Raji (cell line): ENCODE results near the gene METRN.

Source experiments
- POLR2A ChIP-seq: IDR thresholded peaks from 2 replicates; pipeline ENCODE4 v1.6.1; 2011; ENCODE audit warnings: low read depth, low read length, control low read depth; ENCODE audit not compliant: insufficient read depth

METRN gene

DNA sequence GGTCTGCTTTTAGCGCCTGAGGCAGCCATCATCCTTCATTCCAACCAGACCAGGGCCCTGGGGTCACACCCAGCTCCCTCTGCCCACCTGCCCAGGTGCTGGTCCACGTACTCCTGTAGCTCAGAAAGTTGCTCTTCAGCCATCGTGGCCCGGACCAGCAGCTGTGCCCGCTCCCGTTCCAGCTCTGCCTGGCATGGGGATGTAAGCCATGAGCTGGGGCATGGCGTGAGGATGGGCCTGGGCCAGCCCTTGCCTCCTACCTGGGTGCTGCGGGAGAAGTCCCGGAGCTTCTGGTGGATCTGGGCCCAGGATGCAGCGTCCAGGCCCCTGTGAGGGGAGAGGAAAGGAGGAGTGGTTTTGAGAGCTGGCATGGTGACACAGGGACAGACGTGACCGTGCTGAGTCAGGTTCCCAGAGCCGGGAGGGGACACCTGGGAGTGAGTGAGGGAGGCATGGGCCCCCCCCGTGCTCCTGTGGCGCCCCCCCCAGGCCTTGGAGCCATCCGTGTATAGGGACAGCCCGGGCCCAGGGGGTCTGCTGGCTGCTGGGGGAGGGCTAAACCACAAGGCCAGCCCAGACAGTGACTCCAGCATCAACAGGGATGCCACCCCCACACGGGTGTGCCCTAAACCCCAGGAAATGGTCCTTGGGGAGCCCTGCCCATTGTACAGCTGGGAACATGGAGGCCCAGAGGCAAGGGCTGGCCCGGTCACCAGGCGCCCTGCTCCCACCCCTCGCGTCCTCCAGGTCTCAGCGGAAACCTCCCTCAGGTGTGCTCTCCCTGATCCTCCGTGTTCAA is 8.1 kb downstream of the METRN start:
- TF ChIP-seq POLR2A = peak; percentile 21; the same call in 1 of the 2 replicates

GRCh38 chr16:723695-724094 is 8.8 kb downstream of the METRN start:
- no peak for TF ChIP-seq POLR2A

- peak; percentile 25; the same call in 1 of the 2 replicates for TF ChIP-seq POLR2A
Observed at GRCh38 chr16:724188-725040, 9.5 kb downstream of the METRN start.

GRCh38 chr16:725041-725376 is 10.1 kb downstream of the METRN start:
- TF ChIP-seq POLR2A = no peak

DNA sequence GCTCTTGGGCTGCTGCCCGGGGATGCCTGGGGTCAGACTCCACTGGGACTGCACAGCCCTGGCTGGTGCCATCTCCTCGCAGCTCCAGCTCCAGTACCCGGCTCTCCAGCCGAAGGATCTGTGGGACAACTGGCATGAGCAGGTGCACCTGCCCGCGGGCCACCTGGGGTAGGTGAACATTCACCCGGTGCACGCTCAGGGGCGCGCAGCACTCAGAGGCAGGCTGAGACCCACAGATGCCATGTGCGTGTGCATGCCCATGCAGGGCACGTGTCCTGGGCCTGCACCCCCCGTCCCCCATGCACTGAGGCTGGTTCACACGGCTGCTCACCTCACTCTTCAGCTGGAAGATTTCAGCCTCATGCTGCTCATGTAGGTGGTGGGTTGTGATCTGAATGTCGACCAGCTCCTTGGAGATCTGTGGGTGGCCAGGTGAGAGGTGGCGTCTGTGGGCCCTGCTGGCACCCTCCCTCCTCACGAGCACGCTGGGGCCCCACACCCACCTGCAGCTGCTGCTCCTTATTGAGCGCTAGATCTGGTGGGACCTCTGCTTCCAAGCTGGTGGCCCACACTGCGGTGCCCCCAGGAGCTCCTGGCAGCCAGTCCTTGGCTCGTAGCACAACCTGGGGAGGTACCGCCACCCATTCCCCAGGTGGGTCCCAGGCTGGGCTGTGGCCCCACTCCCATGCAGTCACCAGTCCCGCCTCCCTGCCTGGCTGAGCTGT is 10.7 kb downstream of the METRN start:
- TF ChIP-seq POLR2A = peak; percentile 7; the same call in 1 of the 2 replicates

- TF ChIP-seq POLR2A = no peak
Observed at GRCh38 chr16:726188-726437, 11.2 kb downstream of the METRN start.

DNA sequence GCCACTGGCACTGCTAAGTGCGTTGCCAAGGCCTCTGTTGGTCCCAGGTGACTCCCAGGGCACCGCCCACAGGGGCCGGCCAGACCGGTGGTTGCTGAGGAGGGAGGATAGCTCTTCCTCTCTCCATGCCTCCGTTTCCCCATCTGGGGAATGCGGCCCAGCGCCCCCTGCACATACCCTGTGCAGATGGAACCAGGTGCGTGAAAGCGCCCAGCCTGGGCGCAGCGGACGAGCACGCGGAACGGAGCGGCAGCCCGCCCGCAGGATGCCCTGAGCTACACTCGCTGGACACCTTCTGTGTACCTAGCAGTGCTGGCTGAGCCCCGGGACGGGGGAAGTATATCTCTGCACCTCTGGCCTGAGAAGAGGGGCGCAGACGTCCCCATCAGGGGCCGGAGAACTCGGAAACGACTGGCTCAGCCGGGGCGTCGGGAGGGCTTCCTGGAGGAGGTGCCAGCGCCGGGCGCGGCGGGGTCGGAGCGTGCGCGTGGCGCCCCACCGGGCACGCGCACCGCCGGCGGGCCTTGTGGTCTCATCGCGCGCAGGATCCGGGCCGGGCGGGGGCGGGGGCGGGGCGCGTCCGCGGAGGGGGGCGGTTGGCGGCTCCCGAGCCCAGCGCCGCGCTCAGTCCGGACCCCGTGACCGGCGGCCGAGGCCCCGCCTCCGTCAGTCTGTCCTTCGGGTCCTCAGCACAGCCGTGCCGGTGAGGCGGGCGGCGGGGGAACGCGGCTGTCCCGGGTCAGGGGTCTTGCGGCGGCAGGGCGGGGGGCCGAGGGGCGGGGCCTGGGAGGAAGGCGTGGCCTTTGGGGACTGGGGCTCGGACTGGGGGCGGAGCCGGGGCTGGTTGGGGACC is 11.7 kb downstream of the METRN start, which contains the start of the genes CCDC78 and HAGHL:
CCDC78 (minus strand) TSS at position 6 of the 853 bp plus-strand sequence. CDS start 76 bp downstream, outside the sequence.
HAGHL (plus strand) TSS at position 669 of the 853 bp plus-strand sequence. CDS start 404 bp downstream, outside the sequence.
- peak; percentile 50 for TF ChIP-seq POLR2A

DNA sequence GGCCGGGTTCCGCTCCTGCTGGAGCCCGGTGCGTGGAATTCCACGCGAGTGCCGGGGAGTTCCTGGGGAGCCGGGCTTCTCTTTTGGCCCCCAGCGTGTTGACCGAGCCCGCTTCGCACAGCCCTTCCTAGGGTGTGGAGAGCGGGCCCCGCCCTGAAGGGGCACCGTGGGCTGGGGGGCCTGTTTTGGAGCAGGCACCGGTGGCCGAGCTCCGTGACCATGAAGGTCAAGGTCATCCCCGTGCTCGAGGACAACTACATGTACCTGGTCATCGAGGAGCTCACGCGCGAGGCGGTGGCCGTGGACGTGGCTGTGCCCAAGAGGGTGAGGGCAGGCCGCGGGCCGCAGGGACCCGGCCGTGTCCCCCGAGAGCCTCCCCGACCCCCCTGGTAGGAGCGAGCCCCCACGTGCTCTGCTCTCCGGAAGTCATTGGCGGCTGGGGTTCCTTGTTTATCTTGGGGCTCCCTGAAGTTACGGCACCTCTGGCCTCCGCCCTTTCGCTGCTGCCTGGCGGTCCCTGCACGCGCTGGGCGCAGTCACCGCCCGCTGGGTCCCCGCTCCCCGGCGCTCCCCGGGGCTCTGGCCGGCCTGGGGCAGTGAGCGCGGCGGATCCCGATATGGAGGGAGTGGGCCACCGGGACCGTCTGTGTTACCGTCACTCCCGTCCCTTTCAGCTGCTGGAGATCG is 12.5 kb downstream of the METRN start:
- TF ChIP-seq POLR2A = peak; percentile 78

DNA sequence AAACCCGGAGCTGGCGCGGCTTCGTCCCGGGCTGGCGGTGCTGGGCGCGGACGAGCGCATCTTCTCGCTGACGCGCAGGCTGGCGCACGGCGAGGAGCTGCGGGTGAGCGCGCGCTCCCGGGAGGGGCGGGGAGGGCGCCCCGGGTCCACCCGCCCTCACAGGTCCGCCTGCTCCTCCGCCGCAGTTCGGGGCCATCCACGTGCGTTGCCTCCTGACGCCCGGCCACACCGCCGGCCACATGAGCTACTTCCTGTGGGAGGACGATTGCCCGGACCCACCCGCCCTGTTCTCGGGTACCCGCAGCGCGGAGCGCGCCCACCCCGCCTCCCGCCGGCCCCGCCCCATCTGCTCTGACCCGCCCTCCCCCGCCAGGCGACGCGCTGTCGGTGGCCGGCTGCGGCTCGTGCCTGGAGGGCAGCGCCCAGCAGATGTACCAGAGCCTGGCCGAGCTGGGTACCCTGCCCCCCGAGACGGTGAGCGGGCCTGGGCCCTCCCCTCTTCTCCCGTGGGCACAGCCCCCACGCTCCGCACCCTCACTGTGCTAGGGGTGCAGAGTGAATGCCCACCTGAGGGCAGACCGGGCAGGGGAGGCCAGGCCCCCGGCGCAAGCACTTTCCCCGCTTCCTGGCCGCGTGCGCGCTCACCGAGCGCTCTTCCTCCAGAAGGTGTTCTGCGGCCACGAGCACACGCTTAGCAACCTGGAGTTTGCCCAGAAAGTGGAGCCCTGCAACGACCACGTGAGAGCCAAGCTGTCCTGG is 13.4 kb downstream of the METRN start:
- peak; percentile 82 for TF ChIP-seq POLR2A

DNA sequence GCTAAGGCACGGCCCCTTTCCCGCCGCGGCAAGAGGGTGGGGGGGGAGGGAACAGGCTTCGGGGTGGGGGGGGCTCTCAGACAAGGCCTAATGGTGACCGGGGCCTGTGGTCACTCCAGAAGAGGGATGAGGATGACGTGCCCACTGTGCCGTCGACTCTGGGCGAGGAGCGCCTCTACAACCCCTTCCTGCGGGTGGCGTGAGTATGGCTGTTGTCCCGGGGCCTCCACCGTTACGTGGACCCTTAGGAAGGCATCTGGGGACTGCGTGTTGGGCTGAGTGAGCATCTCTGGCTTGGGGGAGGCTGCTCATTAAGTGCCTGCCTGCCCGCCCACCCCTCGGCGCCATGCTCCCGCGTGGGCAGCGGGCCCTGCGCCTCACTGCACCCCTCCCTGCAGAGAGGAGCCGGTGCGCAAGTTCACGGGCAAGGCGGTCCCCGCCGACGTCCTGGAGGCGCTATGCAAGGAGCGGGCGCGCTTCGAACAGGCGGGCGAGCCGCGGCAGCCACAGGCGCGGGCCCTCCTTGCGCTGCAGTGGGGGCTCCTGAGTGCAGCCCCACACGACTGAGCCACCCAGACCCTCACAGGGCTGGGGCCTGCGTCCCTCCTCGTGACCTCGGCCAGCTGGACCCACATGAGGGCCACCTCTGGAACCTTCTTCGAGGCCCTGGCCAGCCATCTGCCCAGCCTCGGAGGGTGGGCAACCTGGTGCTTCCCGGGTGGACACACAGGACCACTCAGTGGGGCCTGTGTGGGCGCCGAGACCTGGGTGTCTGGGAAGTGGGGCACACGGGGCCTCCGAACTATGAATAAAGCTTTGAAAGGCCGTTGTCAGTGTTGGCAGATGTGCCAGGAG is 14.2 kb downstream of the METRN start:
- peak; percentile 13; the same call in 1 of the 2 replicates for TF ChIP-seq POLR2A

- TF ChIP-seq POLR2A = peak; percentile 11; the same call in 1 of the 2 replicates
Observed at GRCh38 chr16:729768-730665, 15.1 kb downstream of the METRN start.
